D721Med (cell line): Measurements from ENCODE around the gene TMEM150B.

ENCODE experiments used
- DNase-seq: peaks from one replicate; pipeline ENCODE4 v3.0.0; 2011; ENCODE audit warnings: low spot score; ENCODE audit not compliant: insufficient read length
- FAIRE-seq: peaks from 2 replicates; lab custom pipeline; 2011; peaks lifted over from hg19 to GRCh38; lab: Jason Lieb, UNC
- CTCF ChIP-seq: IDR thresholded peaks from 2 replicates; pipeline ENCODE4 v1.5.1; 2012; ENCODE audit warnings: mild to moderate bottlenecking, control low read depth; ENCODE audit not compliant: insufficient read depth; ENCODE audit errors: missing control alignments

TMEM150B gene

GRCh38 chr19:55325172-55325571, at the start of gene TMEM150B:
Gene TMEM150B, minus strand, starts transcription at chr19:55325341. Its CDS starts 4,305 bp downstream, at chr19:55321036.
- no peak for TF ChIP-seq CTCF
- no peak for DNase-seq
- no peak for FAIRE-seq

DNA sequence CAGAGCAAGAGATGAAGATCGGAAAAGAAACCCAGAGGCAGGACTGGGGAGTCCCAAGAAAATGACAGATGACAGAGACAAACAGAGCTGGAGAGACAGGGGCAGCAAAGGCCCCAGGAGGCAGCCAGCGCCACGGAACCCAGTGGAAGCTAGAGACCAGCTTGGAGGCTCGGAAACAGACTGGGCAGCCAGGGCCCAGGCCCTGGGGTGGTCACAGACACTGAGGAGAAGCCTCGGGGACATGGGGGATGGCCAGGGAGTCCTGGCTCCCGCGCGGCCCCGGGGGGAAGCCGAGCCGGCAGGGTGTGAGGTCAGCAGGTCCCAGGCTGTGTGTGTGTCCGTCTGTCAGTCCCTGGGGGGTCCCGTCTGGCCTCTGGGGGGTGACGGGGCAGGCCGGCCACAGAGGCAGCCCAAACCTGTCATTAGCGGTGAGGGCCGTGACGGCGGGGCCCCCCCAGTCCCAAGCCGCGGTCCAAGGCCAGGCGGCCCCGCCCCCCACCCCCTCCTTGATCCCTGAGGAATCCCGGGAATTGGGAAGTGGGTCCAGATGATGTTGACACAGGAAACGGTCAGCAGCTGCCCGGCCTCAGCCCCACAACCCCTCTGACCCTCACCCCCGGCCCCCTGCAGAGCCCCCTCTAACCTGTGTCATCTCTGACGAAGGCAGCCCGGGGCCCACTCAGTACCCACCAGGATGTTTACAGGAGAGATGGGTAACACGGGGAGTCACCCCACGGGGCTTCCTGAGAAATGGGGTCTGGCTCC, 49.0 kb upstream of the TMEM150B start:
- DNase-seq (no peak), FAIRE-seq (no peak)
- no peak for TF ChIP-seq CTCF

DNA sequence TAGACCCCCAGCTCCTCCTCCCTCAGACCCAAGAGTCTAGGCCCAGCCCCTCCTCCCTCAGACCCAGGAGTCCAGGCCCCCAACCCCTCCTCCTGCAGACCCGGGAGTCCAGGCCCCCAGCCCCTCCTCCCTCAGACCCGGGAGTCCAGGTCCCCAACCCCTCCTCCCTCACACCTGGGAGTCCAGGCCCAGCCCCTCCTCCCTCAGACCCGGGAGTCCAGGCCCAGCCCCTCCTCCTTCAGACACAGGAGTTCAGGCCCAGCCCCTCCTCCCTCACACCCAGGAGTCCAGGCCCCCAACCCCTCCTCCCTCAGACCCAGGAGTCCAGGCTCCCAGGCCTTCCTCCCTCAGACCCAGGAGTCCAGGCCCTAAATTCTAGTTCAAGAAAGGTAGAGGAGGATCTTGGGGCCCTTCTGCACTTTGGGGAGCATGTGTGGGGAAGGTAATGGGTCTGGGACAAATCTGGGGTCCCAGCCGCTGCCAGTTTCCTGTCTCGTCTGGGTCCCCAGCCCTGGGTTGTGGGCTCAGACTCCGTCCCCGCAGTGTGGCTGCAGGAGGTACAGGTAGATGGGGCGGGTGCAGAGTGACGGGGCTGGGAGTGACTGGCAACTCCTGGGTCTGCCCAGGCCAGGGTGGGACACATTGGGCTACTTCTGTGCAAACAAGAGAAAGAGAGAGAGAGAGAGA, 48.3 kb upstream of the TMEM150B start:
- TF ChIP-seq CTCF, result no peak
- DNase-seq, result no peak
- no peak for FAIRE-seq

DNA sequence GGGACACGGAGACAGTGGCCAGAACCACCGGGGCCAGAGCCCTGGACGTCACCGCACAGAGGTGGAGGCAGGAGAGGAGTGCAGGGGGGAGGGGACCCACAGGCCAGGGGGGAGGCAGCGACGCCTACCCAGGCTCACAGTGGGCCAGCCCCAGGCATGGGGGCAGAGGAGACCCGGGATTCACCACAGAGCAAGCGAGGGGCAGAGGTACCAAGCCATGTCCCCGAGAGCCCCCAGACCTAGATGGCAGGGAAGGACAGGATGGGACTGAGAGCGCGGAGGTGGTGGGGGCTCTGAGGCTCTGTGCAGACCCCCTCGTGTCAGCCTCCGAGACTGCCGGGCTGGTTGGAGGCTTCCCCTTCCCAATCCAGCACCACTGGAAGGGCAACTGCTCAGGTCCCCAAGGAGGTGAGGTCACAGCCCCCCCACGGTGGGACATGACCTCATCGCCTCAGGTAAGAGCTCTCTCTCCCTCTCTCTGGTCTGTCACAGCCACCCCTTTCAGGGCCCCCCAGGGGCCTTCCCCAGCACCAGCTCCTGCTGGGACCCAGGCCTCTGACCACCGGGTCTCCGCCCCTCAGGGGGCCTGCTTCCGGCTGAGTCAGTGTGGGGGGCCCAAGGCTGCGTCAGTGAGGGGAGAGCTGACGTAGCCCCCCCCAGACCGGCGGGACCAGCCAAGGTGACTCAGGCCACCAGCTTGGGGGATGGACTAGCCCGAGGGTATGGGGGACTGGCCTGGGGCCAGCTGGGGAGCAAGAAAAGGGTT, 47.4 kb upstream of the TMEM150B start:
- no peak for DNase-seq
- no peak for TF ChIP-seq CTCF
- no peak for FAIRE-seq

DNA sequence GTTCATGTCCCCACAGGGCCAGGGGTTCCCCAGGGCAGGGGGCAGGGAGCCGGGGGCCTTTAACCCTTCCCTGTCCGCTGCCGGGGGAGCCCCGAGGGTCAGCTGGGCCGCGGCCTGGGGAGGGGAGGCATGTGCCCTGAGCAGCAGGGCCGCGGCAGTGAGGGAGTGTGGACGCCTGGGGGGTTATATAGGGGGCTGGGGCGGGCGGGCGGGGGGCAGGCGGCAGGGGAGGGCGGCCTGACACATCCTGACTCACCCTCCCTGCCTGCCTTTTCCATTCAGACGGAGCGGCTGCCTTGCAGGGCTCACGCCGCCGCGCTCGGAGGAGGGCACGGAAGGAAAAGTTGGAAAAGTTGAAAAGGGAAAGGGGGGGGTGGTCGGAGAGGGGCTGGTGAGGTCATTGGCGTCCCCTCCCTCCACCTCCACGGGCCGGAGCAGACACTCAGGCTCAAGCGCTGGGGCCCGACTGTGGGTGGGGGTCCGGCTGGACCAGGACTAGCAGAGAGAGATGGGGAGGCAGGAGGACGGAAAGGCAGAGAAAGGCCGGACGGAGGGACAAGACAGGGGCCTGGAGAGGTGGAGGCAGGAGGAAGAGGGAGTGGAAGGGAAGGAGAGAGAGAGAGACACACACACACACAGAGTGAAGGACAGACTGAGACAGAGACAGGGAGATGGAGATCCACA, 45.3 kb upstream of the TMEM150B start, which contains the start of gene IL11:
Gene IL11, minus strand, starts transcription at position 159 of the 684 bp plus-strand sequence. Its CDS starts 153 bp downstream, at position 6.
- TF ChIP-seq CTCF, result no peak
- no peak for DNase-seq

DNA sequence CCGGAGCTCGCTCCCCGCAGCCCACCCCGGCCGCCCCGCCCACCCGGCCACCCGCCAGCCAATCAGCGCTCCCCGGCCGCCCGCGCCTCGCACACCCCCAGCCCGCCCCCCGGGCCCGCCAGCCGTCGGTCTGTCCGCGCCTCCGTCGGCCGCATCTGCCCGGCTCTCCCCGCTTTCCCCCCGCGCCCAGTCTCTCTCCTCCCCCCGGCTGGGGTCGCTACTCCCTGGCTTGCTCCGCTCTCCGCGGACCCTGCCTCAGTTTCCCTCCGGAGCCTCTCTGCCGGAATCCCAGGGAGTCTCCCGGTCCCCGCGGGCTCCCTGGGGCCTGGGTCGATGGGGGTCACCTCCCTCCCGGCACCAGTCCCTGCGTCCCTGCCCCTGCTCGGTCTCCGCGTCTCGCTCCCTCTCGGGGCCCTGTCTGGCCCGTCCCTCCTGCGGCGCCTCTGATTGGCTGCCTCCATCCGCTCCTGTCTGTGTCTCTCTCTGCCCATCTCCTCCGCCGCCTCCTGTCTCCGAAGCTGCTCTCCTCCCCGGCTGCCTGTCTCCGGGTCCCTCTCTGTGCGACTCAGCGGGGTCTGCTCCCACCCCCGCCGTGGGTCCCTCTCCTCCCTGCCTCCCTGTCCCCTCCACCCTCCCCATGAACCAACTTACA, 44.6 kb upstream of the TMEM150B start:
- peak; percentile 93 for DNase-seq
- no peak for FAIRE-seq
- TF ChIP-seq CTCF, result no peak

More for the DNA sequence above, 45.3 kb upstream of the TMEM150B start, which contains the start of gene IL11:
- FAIRE-seq, result no peak
